ENCODE measurements around the gene KRTAP4-9.
"Not testable (repeated sequence)": the region's sequence is repeated elsewhere in the genome, so short reads cannot be mapped to it uniquely, and the experiment has no call there.

Gene KRTAP4-9

DNA sequence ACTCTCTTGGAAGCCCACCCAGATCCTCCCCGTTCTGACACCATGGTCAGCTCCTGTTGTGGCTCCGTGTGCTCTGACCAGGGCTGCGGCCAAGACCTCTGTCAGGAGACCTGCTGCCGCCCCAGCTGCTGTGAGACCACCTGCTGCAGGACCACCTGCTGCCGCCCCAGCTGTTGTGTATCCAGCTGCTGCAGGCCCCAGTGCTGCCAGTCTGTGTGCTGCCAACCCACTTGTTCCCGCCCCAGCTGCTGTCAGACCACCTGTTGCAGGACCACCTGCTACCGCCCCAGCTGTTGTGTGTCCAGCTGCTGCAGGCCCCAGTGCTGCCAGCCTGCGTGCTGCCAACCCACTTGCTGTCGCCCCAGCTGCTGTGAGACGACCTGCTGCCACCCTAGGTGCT is at the start of gene KRTAP4-9:
Gene KRTAP4-9, plus strand, starts transcription at position 43 of the 400 bp plus-strand sequence. Its CDS starts 0 bp downstream, at position 43.
- DNase-seq, result not testable (repeated sequence)

DNA sequence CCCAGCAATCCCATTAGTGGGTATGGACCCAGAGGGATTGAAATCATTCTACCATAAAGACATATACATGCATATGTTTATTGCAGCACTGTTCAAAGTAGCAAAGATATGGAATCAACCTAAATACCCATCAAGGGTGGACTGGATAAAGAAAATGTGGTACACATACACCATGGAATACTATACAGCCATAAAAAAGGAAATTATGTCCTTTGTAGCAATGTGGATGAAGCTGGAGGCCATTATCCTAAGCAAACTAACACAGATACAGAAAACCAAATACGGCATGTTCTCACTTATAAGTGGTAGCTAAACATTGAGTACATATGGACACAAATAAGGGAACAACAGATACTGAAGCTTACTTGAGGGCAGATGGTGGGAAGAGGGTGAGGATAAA is 47.6 kb upstream of the KRTAP4-9 start:
- no peak for DNase-seq

DNA sequence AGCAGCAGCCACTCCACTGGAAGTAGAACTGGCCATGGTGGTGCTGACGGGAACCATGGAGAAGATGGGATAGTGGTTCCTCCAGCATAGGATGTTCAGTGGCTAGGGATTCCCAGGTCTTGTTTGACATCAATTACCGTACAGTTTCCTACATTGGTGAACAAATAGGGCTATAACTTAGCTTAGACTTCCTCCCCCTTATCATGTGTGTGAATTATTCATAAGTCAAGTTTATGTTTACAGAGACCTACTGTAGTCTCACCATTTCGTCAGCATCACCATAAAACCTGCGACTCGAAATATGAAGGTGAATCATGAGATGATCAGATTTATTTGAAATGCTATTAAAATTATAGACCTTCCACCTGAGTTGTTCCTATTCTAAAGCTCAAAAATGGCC is 46.4 kb upstream of the KRTAP4-9 start:
- no peak for DNase-seq

DNA sequence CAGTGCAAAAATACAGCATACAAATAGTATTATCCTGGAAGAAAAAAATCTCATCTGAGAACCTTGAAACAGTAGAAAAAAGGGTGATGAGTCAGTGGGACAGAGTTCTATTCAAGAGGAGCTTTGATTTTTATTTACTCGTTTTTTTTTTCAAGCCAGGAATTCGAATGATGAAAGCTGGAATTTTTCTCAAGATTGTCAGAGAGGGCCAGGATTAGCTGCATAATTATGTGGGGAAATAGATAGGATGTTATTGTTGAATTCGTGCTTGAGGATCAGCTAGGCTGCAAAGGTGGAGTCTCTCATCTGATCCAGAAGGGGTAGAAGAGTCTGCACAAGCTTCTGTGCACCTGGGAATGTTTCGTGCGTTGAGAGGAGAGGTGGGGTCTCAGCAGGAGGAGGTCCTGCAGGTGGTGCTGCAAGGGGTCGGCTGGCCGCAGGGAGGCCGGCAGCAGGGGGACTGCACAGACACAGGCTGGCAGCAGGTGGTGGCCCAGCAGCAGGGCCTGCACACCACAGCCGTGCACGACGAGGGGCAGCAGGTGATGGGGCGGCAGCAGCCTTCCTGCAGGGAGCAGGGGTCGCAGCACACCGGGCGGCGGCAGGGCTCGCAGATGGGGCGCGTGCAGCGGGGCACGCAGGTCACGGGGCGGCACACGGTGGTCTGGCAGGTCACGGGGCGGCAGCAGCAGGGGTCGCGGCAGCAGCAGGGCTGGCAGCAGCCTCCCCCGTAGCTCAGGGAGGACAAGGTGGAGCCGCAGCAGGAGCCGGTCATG is 45.7 kb upstream of the KRTAP4-9 start:
- DNase-seq, result not testable (repeated sequence)

DNA sequence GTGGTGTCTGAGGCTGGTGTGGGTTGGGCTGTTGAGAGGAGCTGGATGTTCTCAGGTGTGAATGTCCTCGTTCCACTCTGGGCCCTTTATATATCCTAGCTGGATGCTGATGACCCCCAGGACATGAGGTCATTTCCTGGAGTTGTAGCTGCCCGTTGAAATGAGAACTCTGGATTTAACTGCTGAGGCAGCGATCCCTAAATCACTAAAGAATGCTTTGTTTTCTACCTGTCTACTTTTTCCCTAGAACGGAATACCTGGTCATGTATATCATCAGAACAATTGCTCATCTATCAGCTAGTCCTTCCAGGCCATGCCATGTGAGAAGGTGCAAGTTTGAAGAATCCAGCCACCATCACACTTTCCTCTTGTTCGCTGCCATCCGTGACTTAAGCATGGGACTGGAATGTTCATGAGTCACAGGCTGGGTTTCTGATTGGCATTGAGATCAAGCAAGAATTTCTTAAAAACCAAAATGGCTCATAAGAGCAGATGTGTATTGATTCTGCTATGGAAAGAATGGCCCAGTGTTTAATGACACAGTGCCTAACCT is 45.1 kb upstream of the KRTAP4-9 start, which contains the start of gene KRTAP2-3:
Gene KRTAP2-3, minus strand, starts transcription at position 63 of the 553 bp plus-strand sequence. CDS start 64 bp downstream, outside the sequence.
- DNase-seq, result no peak

DNA sequence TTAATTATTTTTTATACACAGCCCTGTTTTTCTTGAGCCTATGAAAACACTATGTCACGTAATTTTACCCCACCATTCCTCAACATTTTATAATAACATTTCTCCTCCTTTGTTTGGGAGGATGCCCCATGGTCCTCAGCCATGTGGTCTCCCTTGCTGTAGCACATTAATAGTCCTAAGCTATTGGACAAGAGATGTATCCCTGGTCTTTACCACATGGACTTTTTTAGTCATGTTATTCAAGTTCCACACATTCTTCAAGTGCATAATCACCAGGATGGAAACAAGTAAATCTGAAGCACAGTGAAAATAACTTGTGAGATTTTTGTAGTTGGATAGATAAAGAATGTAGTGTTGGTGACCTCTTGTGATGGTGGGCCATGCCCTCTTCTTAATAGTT is 43.2 kb upstream of the KRTAP4-9 start:
- DNase-seq, result no peak

DNA sequence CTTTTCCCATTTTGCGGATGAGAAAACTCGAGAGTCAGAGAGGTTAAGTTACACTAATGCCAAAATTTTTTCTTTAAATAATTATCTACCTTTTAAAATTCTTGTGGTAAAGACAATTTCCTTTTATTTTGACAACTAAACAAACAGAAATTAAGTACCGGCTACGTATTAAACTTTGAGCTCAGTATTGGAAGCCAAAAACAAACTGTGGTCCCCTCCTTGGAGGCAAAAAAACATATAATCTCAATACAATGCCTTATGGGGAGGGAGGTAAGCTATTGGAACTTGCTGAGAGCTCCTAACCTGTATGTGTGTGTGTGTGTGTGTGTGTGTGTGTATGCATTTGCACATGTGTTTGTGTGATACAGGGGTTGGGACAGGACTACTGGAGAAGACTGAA is 41.7 kb upstream of the KRTAP4-9 start:
- no peak for DNase-seq

DNA sequence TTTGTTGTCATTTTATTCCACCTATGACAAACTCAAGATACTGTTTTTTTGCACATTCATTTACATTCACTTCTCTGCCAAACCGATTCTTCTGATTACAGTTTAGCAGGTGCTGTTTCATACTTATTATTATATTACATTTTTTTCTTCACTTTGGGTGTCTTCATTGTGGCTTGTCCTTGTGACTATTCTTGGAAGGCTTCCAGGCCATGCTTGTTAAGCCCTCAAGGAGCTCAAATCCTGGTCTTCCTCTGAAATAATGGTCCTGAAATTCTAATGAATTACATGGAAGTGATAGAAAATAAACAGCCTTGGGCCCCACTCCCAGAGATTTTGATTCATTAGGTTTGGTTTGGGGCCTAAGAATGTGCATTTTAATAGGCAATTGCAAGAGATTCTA is 40.9 kb upstream of the KRTAP4-9 start:
- no peak for DNase-seq

DNA sequence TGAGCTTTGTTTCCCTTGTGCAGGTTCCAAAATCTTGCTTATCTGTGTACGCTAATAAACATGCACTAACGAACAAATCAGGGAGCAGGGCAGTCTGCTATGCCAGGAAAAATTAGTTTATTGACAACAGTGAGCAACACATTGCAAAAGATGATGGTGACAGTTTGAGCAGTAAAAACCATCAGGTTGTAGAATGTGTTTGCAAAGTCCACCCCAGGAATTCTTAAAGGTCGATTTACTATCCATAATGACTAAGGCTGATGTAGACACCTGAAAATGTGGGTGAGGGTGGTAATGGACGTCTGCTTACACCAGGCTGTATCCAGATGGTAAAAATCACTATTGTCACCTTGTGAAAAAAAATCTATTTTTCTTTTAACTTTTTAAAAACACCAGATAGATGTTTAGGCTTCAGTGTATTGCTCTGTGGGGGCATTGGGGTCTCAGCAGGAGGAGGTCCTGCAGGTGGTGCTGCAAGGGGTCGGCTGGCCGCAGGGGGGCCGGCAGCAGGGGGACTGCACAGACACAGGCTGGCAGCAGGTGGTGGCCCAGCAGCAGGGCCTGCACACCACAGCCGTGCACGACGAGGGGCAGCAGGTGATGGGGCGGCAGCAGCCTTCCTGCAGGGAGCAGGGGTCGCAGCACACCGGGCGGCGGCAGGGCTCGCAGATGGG is 40.0 kb upstream of the KRTAP4-9 start:
- not testable (repeated sequence) for DNase-seq

DNA sequence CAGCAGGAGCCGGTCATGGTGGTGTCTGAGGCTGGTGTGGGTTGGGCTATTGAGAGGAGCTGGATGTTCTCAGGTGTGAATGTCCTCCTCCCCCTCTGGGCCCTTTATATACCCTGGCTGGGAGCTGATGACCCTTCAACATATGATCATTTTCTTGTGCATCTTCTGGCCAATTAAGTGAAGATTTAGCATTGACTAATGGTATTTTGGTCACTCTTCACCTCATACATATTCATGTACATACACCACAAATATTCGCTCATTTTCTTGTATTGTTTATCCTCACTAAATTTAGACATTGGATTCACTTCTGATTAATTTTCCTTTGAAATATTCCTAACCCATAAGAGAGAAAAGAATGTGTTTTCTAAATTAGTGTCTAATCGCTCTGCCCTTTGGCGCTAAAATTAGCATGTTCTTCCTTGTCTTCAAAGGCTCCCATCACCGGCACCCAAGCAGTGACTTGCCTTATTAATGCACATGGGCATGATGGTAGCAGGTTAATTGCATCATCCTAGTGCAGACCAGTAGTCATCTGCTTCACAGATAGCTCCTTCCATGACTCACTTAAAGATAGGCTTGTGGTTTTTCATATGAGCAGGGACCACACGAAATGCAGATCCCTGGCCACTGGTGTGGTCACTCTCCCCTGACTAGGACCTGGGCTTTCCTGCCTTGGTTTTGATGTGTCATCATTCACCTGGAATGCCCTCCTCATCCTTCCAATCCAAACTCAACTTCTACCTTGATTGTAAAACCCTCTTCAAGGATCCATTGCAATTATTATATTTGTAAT is 39.2 kb upstream of the KRTAP4-9 start, which contains the start of gene KRTAP2-4:
Gene KRTAP2-4, minus strand, starts transcription at position 51 of the 796 bp plus-strand sequence. Its CDS starts 34 bp downstream, at position 17.
- DNase-seq, result no peak

DNA sequence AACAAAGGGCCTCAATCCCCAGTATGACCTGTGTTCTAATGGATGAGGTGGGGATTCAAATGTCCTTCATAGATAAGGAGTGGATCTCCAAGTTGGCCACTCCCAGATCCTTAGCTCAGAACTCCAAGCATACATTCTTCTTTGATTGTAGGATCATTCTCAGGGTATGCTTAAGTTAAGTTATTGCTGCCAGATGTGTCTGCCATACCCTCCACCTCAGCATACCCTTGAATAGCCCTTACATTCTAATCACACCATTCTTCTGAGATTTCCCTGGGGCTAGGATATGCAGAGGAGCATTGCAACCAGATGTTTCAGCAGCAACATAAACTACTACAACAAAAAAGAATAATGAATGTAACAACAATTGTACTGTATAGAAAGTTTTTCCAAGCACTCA is 37.9 kb upstream of the KRTAP4-9 start:
- DNase-seq, result no peak

DNA sequence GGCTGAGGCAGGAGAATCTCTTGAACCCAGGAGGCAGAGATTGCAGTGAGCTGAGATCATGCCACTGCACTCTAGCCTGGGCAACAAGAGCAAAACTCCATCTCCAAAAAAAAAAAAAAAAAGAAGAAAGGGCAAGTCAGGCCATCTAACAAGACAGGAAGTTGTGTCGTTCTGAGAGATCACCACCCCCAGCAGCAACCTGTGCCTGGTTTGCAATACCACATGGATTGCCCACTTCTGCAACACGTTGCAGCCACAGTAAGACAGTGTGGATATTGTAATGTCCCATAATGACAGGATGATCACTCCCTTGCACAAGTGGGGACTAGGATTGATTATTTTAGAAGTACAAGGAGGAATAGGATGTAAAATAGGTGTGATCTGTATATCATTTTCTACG is 36.2 kb upstream of the KRTAP4-9 start:
- no peak for DNase-seq

DNA sequence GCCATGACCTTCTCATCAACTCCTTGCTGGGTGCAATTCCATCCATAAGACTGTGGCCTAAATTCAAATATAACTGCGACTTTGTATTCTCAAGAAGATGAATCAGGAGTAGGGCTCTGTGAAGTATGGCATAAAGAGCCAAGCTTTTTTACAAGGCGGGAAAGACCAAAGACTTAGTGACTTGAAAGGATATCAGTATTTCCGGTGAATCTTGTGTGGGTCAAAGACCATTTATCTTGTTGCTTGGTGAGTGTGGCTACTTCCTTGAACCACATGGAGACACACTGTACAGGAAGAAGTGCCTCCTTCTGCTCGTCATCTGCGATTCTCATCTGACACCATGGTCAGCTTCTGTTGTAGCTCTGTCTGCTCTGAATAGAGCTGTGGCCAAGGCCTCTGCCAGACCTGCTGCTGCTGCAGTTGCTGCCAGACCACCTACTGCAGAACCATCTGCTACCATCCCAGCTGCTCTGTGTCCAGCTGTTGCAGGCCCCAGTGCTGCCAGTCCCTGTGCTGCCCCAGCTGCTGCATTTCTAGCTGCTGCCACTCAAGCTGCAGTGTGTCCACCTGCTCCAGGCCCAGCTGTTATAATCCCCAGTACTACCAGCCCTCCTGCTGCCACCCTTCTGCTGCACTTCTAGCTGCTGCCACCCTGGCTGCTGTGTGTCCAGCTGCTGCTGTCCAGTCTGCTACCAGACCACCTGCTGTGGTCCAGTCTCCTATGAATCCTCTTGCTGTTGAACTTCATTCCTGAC is 33.4 kb upstream of the KRTAP4-9 start:
- no peak for DNase-seq

DNA sequence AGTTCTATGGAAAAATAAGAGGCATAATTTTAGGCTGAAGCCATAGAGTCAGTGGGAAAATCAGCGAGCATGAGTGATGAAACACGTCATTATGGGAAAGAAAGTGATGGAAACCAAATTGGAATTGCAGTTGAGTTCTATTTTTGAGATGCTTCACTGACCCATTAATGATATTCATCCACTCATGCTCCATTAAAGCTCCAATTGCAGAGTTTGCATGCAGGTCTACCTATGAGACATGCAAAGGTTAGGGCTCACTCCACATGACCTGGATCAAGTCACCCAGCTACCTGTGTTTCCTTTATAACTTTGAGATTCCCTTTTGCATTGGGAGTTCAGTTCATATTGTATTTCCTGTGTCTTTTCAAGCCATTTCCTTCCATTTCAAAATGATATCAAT is 31.5 kb upstream of the KRTAP4-9 start:
- DNase-seq, result no peak

DNA sequence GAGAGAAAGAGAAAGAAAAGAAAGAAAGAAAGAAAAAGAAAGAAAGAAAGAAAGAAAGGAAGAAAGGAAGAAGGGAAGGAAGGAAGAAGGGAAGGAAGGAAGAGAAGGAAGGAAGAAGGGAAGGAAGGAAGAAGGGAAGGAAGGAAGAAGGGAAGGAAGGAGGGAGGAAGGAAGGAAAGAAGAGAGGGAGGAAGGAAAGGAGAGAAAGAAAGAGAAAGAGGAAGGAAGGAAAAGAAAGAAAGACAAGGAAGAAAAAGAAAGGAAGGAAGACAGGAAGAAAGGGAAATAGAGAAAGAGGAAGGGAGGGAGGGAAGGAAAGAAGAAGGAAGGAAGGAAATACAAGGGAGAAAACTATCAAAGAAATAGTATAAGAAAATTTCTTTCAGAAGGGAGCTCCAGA is 28.4 kb upstream of the KRTAP4-9 start:
- DNase-seq, result no peak

DNA sequence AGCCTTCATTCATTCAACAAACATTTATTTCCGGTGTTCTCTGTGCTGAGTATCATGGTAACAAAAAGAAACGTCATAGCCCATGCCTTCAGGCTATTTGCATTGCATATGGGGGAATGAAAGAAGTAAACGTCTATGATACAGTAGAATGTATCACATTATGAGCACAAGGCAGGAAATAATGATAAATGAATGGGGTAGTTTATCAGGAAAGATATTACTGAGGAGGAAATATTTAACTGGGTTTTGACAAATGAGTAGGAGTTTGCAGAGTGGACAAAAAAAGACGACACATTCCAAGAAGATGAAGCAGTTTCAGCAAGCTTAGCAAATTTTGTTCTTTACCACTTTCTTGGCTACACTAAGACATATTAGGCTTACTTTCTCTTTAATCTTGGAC is 22.6 kb upstream of the KRTAP4-9 start:
- DNase-seq, result no peak

DNA sequence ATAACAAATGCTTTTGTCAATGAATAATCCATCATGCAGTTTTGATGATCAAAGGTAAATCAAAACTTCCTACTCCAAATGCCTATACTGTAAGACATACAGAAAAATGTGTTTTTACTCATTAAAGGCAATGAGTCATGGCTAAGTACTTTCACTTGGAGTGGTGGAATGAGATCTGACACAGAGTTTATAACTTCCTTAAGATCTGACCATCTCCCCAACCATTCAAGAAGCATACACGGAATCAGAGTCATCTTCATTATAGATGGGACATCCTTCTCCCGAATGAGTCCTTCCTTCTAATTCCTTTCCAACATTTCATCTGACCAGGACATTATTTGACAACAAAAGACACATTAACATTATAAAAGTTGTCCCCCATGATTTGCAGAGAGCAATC is 21.8 kb upstream of the KRTAP4-9 start:
- DNase-seq, result not testable (repeated sequence)

DNA sequence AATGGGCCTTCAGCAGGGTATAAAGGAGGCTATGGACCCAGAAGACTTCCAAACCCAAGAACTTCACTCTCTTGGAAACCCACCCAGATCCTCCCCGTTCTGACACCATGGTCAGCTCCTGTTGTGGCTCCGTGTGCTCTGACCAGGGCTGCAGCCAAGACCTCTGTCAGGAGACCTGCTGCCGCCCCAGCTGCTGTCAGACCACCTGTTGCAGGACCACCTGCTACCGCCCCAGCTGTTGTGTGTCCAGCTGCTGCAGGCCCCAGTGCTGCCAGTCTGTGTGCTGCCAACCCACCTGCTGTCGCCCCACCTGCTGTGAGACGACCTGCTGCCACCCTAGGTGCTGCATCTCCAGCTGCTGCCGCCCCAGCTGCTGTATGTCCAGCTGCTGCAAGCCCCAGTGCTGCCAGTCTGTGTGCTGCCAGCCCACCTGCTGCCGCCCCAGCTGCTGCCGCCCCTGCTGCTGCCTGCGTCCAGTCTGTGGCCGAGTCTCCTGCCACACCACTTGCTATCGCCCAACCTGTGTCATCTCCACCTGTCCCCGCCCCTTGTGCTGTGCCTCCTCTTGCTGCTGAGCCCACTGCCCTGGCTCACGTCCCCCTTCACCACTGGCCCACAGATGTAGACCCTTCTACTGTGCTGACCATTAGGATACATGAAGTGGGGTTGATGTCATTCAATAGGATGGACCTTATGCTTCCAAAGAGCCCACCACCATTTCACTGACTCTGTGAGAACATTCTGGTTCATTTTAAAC is 20.9 kb upstream of the KRTAP4-9 start, which contains the start of gene KRTAP4-7:
Gene KRTAP4-7, plus strand, starts transcription at position 51 of the 757 bp plus-strand sequence. Its CDS starts 57 bp downstream, at position 108.
- DNase-seq, result not testable (repeated sequence)

DNA sequence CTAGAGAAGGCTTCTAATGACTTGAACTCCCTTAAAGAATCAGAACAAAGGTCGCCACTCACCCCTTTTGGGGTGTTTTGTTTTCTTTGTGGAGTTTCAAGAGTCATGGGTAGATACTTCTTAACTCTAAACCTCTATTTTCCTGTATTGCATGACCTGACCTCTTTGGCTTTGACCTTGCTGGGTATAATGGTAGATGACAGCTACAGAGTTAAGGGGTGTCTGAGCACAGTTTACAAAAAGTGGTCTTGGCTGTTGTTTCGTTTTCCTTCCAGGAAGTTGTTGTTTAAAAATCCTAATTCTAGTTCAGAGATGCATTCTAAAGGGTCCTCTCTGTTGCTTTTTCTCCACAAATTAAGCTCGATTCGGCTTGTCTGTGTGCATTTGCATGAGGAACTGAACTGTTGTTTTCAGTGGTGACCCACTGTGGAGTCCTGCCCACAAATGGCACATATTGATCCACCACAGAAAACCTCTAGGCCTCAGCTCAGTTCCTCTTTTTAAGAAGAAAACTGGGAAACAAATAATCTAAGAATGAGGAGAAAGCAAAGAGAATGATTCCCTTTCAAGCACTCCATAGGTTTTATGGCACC is 16.3 kb upstream of the KRTAP4-9 start:
- not testable (repeated sequence) for DNase-seq

DNA sequence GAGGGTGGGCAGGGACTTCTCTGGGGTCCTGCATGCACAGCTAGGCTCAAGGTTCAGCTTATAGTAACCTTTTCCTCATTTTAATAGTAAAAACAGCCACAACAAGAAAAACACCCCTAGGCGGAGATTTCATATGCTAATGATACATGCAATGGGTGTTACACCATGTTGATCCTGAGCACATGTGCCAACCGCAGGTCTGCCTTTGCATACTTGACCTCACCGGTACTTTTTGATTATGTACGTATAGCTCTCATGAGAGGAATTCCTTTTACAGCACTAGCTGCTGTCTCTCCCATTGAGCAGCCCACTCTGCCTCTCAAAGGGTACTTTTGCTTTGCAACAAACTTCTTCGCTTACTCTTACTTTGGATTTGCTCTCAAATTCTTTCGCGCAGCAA is 9.1 kb upstream of the KRTAP4-9 start:
- no peak for DNase-seq

DNA sequence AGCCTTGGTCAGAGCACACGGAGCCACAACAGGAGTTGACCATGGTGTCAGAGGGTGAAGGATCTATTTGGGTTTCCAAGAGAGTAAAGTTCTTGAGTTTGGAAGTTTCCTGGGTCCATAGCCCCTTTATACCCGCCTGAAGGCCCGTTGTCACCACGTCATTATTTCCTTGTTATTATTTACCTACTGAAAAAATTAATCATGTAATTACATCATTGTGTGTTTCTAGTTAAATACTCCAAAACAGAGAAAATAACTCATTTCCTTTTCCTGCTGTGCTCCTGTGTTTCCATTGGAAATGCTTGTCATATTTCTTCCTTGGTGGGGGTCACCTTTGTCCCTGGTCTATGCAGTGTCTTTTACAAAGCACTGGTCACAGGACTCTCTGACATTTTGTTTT is 7.1 kb upstream of the KRTAP4-9 start, which contains the start of gene KRTAP4-8:
Gene KRTAP4-8, minus strand, starts transcription at position 101 of the 400 bp plus-strand sequence. Its CDS starts 58 bp downstream, at position 43.
- DNase-seq, result no peak

Measured in left hindlimb (tissue), 1 donor.